ENCODE results near the gene ARHGDIB. TPM values are rescaled to one million over a fixed set of nuclear protein-coding genes. Genes with fewer than 3 reads are reported as not detected.

The ARHGDIB gene
- total RNA-seq, 1 experiment from 2014 or later, result 23.5 TPM

GRCh38 chr12:14958361-14959125 is 2.9 kb downstream of the ARHGDIB start:
- Mint-ChIP-seq H3K36me3 (ENCODE audit: insufficient read depth, unreplicated experiment) (no peaks in the 10 kb centered on the region), H3K4me1 (ENCODE audit: low read depth, unreplicated experiment) (peaks cover 11% of the 10 kb centered on the region), H3K9me3 (ENCODE audit: low read depth, unreplicated experiment) (no peaks in the 10 kb centered on the region), H3K27me3 (ENCODE audit: unreplicated experiment) (no peaks in the 10 kb centered on the region), H3K4me3 (ENCODE audit: low read depth, unreplicated experiment) (no peak overlapping the region), H3K27ac (ENCODE audit: unreplicated experiment) (no peak overlapping the region)
- intact Hi-C loops (cut with micrococcal nuclease; ENCODE audit: unreplicated experiment), result no loop called here
- CTCF ChIA-PET, result interaction anchor here (0.5 kb wide), 1 partner anchor 191 kb away, joined by 3 read pairs; no protein-coding TSS in a partner anchor
- DNase-seq, result no peak
- BruUV-seq (replicated peaks), result no TSS peak
- TF ChIP-seq CTCF (IDR thresholded peaks at IDR 0.05; ENCODE audit: unreplicated experiment), result no peak

DNA sequence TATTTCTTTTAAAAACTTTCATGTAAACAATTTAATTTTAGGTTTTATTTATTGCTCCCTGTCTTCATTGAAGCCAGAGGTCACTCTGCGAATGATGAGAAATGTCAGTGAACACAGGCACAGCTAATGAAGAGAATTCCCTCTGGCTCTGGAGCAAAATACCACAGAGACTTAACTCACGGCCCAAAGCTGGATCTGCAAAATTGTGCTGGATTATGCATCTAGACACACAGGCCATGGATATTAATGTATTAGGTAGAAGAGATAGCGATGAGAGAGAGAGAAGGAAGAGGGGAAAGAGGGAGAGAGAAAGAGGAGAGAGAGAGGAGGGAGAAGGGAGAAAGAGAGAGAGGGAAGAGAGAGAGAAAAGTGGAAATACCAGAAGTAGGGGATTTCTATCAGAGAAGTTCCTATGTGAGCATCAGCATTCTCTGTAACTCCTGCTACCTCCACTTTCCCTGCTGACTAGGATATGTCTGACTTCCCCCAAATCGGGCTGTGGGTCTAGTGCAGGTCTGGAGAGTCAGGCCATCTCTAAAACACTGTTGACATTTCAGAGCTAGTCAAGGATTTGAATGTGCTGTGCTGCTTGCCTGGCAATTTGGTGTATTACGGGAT is 3.7 kb downstream of the ARHGDIB start:
- no peaks in the 10 kb centered on the region for H3K36me3 Mint-ChIP-seq (ENCODE audit: insufficient read depth, unreplicated experiment)
- intact Hi-C loops (cut with micrococcal nuclease; ENCODE audit: unreplicated experiment), result no loop called here
- peaks cover 13% of the 10 kb centered on the region for H3K4me1 Mint-ChIP-seq (ENCODE audit: low read depth, unreplicated experiment)
- DNase-seq, result no peak
- H3K27ac Mint-ChIP-seq (ENCODE audit: unreplicated experiment), result no peak overlapping the region
- H3K27me3 Mint-ChIP-seq (ENCODE audit: unreplicated experiment), result no peaks in the 10 kb centered on the region
- no TSS peak for BruUV-seq (replicated peaks)
- no peaks in the 10 kb centered on the region for H3K9me3 Mint-ChIP-seq (ENCODE audit: low read depth, unreplicated experiment)
- no peak overlapping the region for H3K4me3 Mint-ChIP-seq (ENCODE audit: low read depth, unreplicated experiment)
- no peak for TF ChIP-seq CTCF (IDR thresholded peaks at IDR 0.05; ENCODE audit: unreplicated experiment)
- CTCF ChIA-PET, result no interaction called here

DNA sequence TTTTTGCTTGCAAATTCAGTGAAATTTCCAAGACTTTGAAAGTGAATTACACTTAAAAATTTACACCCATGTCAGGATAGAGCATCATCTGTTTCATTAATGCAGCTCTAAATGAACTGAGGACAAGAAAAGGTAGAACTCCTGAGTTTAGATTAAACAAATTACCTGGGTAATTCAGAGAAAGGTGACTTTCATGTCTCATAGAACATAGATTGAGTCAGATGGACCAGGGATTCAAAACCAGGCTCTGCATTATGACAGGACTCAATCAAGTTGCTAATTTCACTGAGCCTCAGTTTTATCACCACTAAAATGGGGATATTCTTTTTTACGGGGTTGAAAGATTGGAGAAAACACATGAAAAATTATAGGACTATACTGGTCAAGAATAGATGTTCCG is 4.5 kb downstream of the ARHGDIB start:
- intact Hi-C loops (cut with micrococcal nuclease; ENCODE audit: unreplicated experiment), result no loop called here
- TF ChIP-seq CTCF (IDR thresholded peaks at IDR 0.05; ENCODE audit: unreplicated experiment), result no peak
- no peak for DNase-seq
- no TSS peak for BruUV-seq (replicated peaks)
- Mint-ChIP-seq H3K4me1 (ENCODE audit: low read depth, unreplicated experiment) (peaks cover 21% of the 10 kb centered on the region), H3K27me3 (ENCODE audit: unreplicated experiment) (no peaks in the 10 kb centered on the region), H3K36me3 (ENCODE audit: insufficient read depth, unreplicated experiment) (no peaks in the 10 kb centered on the region), H3K27ac (ENCODE audit: unreplicated experiment) (no peak overlapping the region), H3K4me3 (ENCODE audit: low read depth, unreplicated experiment) (no peak overlapping the region), H3K9me3 (ENCODE audit: low read depth, unreplicated experiment) (no peaks in the 10 kb centered on the region)
- CTCF ChIA-PET, result no interaction called here

GRCh38 chr12:14956024-14956891 is 5.1 kb downstream of the ARHGDIB start:
- no peak for TF ChIP-seq CTCF (IDR thresholded peaks at IDR 0.05; ENCODE audit: unreplicated experiment)
- DNase-seq, result no peak
- Mint-ChIP-seq H3K27me3 (ENCODE audit: unreplicated experiment) (no peaks in the 10 kb centered on the region), H3K4me3 (ENCODE audit: low read depth, unreplicated experiment) (no peak overlapping the region), H3K9me3 (ENCODE audit: low read depth, unreplicated experiment) (no peaks in the 10 kb centered on the region), H3K4me1 (ENCODE audit: low read depth, unreplicated experiment) (peaks cover 23% of the 10 kb centered on the region), H3K27ac (ENCODE audit: unreplicated experiment) (no peak overlapping the region), H3K36me3 (ENCODE audit: insufficient read depth, unreplicated experiment) (no peaks in the 10 kb centered on the region)
- BruUV-seq (replicated peaks), result no TSS peak
- intact Hi-C loops (cut with micrococcal nuclease; ENCODE audit: unreplicated experiment), result no loop called here
- CTCF ChIA-PET, result no interaction called here

Data from Calu3 (cell line).